PC-9 (cell line): Measurements from ENCODE around the gene SERPINB13. TPM values are rescaled to one million over a fixed set of nuclear protein-coding genes. Genes with fewer than 3 reads are reported as not detected.
"Not testable (repeated sequence)": the region's sequence is repeated elsewhere in the genome, so short reads cannot be mapped to it uniquely, and the experiment has no call there.

ENCODE experiments used
- BruUV-seq: library from RNA; stranded (reverse); fragments of 400-500 nt; replicated peaks from 2 replicates; lab custom pipeline; 2021; lab: Mats Ljungman, UMichigan
- CTCF ChIA-PET: fragments of 300-600 bp; sonication (Branson Sonifier 250); formaldehyde crosslinking; loops from one replicate; lab custom pipeline; 2022; ENCODE audit warnings: antibody characterized with exemption; lab: Charles Lee
- POLR2A ChIA-PET: fragments of 300-600 bp; sonication (Branson Sonifier 250); formaldehyde crosslinking; loops from one replicate; lab custom pipeline; 2022; ENCODE audit warnings: antibody characterized with exemption; ENCODE audit not compliant: unreplicated experiment; lab: Charles Lee
- DNase-seq, 2 experiments: peaks; one replicate each; pipeline versions ENCODE4 v3.0.0 to v3.0.0-alpha.2; 2015 to 2022; ENCODE audit warnings: mixed read lengths in 1 of 2
- H2AFZ ChIP-seq: fragments of 200-600 bp; sonication (generic); 2 replicates; pipeline ENCODE4 v1.8.1; 2017; ENCODE audit warnings: antibody characterized with exemption
- H3F3A ChIP-seq: fragments of 200-600 bp; sonication (generic); 2 replicates; pipeline ENCODE4 v1.8.1; 2017; ENCODE audit warnings: antibody characterized with exemption, mild to moderate bottlenecking, low read depth; ENCODE audit not compliant: insufficient read depth
- H3K27ac ChIP-seq: fragments of 200-600 bp; sonication (generic); 2 replicates; pipeline ENCODE4 v1.6.1; 2016; ENCODE audit warnings: mixed run types
- H3K27me3 ChIP-seq: fragments of 200-600 bp; sonication (generic); 2 replicates; pipeline ENCODE4 v1.6.1; 2016; ENCODE audit warnings: low read depth, mixed run types; ENCODE audit not compliant: insufficient read depth
- H3K36me3 ChIP-seq: fragments of 200-600 bp; sonication (generic); 2 replicates; pipeline ENCODE4 v1.6.1; 2016; ENCODE audit warnings: low read depth, mixed run types
- H3K4me1 ChIP-seq: fragments of 200-600 bp; sonication (generic); replicated peaks from 2 replicates; pipeline ENCODE4 v1.6.1; 2016; ENCODE audit warnings: mixed run types; ENCODE audit not compliant: insufficient read depth
- H3K4me2 ChIP-seq: fragments of 200-600 bp; sonication (generic); 2 replicates; pipeline ENCODE4 v1.6.1; 2017; ENCODE audit warnings: mixed run types
- H3K4me3 ChIP-seq: fragments of 200-600 bp; sonication (generic); 2 replicates; pipeline ENCODE4 v1.6.1; 2016; ENCODE audit warnings: mixed run types
- H3K79me2 ChIP-seq: fragments of 200-600 bp; sonication (generic); 2 replicates; pipeline ENCODE4 v1.6.1; 2017; ENCODE audit warnings: low read depth, mixed run types
- H3K9me2 ChIP-seq: fragments of 200-600 bp; sonication (generic); 2 replicates; pipeline ENCODE4 v1.8.1; 2017; ENCODE audit warnings: mild to moderate bottlenecking; ENCODE audit not compliant: insufficient read depth
- H3K9me3 ChIP-seq: fragments of 200-600 bp; sonication (generic); 2 replicates; pipeline ENCODE4 v1.8.1; 2016; ENCODE audit warnings: low read depth; ENCODE audit not compliant: insufficient read depth
- H4K20me1 ChIP-seq: fragments of 200-600 bp; sonication (generic); 2 replicates; pipeline ENCODE4 v1.8.1; 2017; ENCODE audit not compliant: insufficient read depth
- EZH2 ChIP-seq: fragments of 200-600 bp; sonication (generic); IDR thresholded peaks from 2 replicates; pipeline ENCODE4 v1.8.0; 2017; ENCODE audit warnings: antibody characterized with exemption, low read depth
- intact Hi-C: fragments of 100-400 bp; cut with micrococcal nuclease; formaldehyde crosslinking; loops from one replicate; pipeline ENCODE4 v1.10.0; 2022; ENCODE audit not compliant: unreplicated experiment
- total RNA-seq: library from RNA; stranded (reverse); gene quantifications from 2 replicates; pipeline ENCODE4 v1.2.3, GENCODE V29; 2021
- TF ChIP-seq, protein P1 (sequence below): fragments of 200-600 bp; sonication (generic); conservative IDR thresholded peaks from 2 replicates; pipeline ENCODE4 v1.6.1; 2017; ENCODE audit warnings: mixed run types, antibody characterized with exemption, mild to moderate bottlenecking, moderate library complexity

The SERPINB13 gene
- total RNA-seq, 1 experiment from 2014 or later: not detected

DNA sequence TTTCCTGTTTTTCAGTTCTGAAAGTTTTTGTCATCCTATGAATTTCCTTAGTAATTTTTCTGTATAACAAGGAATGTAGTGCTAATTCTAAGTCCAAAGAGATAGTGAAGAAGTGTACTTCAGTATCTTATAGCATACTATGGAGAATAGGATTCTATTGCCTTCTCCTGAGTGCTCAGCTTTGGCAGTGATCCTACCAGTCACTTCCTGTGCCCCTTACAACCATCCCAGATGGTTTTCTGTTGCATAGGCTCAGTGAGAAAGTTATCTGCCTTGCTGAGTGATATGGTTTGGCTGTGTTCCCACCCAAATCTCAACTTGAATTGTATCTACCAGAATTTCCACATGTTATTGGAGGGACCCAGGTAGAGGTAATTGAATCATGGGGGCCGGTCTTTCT lies 57.6 kb downstream of the SERPINB13 start:
- H3F3A ChIP-seq, CTCF ChIA-PET, H3K9me3 ChIP-seq, BruUV-seq, H2AFZ ChIP-seq, H3K9me2 ChIP-seq, H4K20me1 ChIP-seq, POLR2A ChIA-PET, DNase-seq, H3K27me3 ChIP-seq, H3K36me3 ChIP-seq, H3K27ac ChIP-seq, H3K4me3 ChIP-seq, H3K79me2 ChIP-seq, H3K4me2 ChIP-seq, intact Hi-C loops: not testable (repeated sequence)
- peaks cover 19% of the 10 kb centered on the region for H3K4me1 ChIP-seq

DNA sequence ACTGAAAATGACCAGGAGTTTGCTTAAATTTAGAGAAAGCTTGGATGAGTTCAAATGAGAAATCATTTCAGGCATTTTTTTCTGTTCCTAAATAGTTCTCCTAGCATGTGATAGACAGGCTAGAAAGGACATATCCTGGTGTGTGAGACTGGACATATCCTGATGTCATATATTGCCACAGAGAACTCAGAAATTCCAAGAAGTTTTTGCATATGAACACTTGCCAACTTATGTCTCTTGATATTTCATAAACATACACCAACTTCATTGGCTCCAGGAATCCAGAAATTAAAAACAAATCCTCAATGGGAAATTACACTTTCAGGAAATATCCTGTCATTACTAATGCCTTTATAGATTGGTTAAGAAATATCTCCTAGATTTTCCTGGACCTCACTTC lies 59.8 kb downstream of the SERPINB13 start:
- Histone ChIP-seq H3K4me3 (no peak overlapping the region), H3K9me2 (no peaks in the 10 kb centered on the region), H3K27me3 (no peaks in the 10 kb centered on the region), H4K20me1 (no peaks in the 10 kb centered on the region), H2AFZ (no peak overlapping the region), H3K9me3 (no peaks in the 10 kb centered on the region), H3K79me2 (no peaks in the 10 kb centered on the region), H3K4me1 (0 out of 2 replicates have a peak, but pooled peaks cover under 1% of the 10 kb centered on the region), H3K27ac (no peak overlapping the region), H3F3A (no peaks in the 10 kb centered on the region), H3K4me2 (no peak overlapping the region), H3K36me3 (no peaks in the 10 kb centered on the region)
- intact Hi-C loops: no loop called here
- BruUV-seq: no TSS peak
- ChIA-PET POLR2A (no interaction called here), CTCF (no interaction called here)
- no peak for DNase-seq
- no peak for TF ChIP-seq EZH2
- TF ChIP-seq, protein P1, sequence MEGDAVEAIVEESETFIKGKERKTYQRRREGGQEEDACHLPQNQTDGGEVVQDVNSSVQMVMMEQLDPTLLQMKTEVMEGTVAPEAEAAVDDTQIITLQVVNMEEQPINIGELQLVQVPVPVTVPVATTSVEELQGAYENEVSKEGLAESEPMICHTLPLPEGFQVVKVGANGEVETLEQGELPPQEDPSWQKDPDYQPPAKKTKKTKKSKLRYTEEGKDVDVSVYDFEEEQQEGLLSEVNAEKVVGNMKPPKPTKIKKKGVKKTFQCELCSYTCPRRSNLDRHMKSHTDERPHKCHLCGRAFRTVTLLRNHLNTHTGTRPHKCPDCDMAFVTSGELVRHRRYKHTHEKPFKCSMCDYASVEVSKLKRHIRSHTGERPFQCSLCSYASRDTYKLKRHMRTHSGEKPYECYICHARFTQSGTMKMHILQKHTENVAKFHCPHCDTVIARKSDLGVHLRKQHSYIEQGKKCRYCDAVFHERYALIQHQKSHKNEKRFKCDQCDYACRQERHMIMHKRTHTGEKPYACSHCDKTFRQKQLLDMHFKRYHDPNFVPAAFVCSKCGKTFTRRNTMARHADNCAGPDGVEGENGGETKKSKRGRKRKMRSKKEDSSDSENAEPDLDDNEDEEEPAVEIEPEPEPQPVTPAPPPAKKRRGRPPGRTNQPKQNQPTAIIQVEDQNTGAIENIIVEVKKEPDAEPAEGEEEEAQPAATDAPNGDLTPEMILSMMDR: no peak

DNA sequence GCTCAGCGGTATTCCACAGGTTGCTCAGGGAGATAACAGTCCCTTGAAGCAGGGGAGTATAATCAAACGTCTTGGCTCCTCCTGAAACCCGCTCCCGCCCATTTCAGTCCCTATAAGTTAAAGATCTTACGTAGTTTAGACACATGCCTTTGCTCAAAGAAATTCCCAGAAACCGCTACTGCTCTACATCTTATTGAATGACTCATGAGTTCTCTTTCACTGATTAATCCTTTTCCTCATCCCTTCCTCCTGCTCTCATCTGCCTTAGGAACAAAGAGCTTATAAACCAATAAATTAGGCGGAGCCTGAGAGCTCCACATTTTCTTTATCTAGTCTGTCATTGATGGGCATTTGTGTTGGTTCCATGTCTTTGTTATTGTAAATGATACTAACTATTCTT lies 61.1 kb downstream of the SERPINB13 start:
- CTCF ChIA-PET: no interaction called here
- H4K20me1 ChIP-seq: no peaks in the 10 kb centered on the region
- H3K9me2 ChIP-seq: no peaks in the 10 kb centered on the region
- H3K4me2 ChIP-seq: no peak overlapping the region
- H3K27ac ChIP-seq: no peak overlapping the region
- DNase-seq: no peak
- no TSS peak for BruUV-seq
- no peaks in the 10 kb centered on the region for H3K79me2 ChIP-seq
- H3F3A ChIP-seq: no peaks in the 10 kb centered on the region
- H2AFZ ChIP-seq: no peak overlapping the region
- no peak overlapping the region for H3K4me3 ChIP-seq
- no peaks in the 10 kb centered on the region for H3K4me1 ChIP-seq
- intact Hi-C loops: no loop called here
- no peak for TF ChIP-seq EZH2
- TF ChIP-seq, protein P1: no peak
- POLR2A ChIA-PET: no interaction called here
- no peaks in the 10 kb centered on the region for H3K9me3 ChIP-seq
- no peaks in the 10 kb centered on the region for H3K27me3 ChIP-seq
- H3K36me3 ChIP-seq: no peaks in the 10 kb centered on the region

Other genes starting within 250 kb of the SERPINB13 start
- 33.8 and 41.7 TPM in 2 replicates for gene KDSR, start 220.1 kb upstream of the SERPINB13 start, total RNA-seq
- 52.4 and 59.7 TPM in 2 replicates for gene VPS4B, start 164.9 kb upstream of the SERPINB13 start, total RNA-seq
- gene SERPINB5, start 110.4 kb upstream of the SERPINB13 start, total RNA-seq: 25.5 and 26.2 TPM in 2 replicates
- gene SERPINB12, start 45.0 kb upstream of the SERPINB13 start, total RNA-seq: not detected in 2 replicates
- gene SERPINB4, start 56.9 kb downstream of the SERPINB13 start, total RNA-seq: not detected in 2 replicates
- gene SERPINB3, start 74.5 kb downstream of the SERPINB13 start, total RNA-seq: not detected in 2 replicates
- gene SERPINB11, start 115.6 kb downstream of the SERPINB13 start, total RNA-seq: not detected in 2 replicates
- 3.0 and 4.2 TPM in 2 replicates for gene SERPINB7, start 188.1 kb downstream of the SERPINB13 start, total RNA-seq